Dermis microvascular lymphatic vessel endothelial cell (primary cell): Measurements from ENCODE around the gene RPUSD2. TPM values are rescaled to one million over a fixed set of nuclear protein-coding genes. Genes with fewer than 3 reads are reported as not detected.

Experiments
- DNase-seq, 2 donors: peaks; one replicate each; pipeline versions ENCODE4 v3.0.0 to v3.0.0-alpha.2; 2010; ENCODE audit warnings: low read depth in 2 of 2
- total RNA-seq: library from RNA; depleted of rRNA; stranded (reverse); fragments of >200 nt; gene quantifications from 2 replicates; pipeline ENCODE4 v1.2.1, GENCODE V29; 2014

Gene RPUSD2
- total RNA-seq = 9.9 and 11.1 TPM in 2 replicates

GRCh38 chr15:40569129-40569953 lies at the start of gene RPUSD2:
TSS of gene RPUSD2 (plus strand) at chr15:40569299. CDS start at chr15:40569338, 39 bp downstream.
- peak; percentile 78 to 93 for DNase-seq

GRCh38 chr15:40523611-40524010 lies 45.5 kb upstream of the RPUSD2 start:
- no peak for DNase-seq

GRCh38 chr15:40525855-40526254 lies 43.2 kb upstream of the RPUSD2 start:
- DNase-seq = no peak

- no peak for DNase-seq
Measured at GRCh38 chr15:40528801-40529200, 40.3 kb upstream of the RPUSD2 start.

- DNase-seq = no peak
Measured at GRCh38 chr15:40533763-40534364, 35.2 kb upstream of the RPUSD2 start.

GRCh38 chr15:40534371-40534770 lies 34.7 kb upstream of the RPUSD2 start:
- DNase-seq = no peak

GRCh38 chr15:40536501-40536900 lies 32.6 kb upstream of the RPUSD2 start:
- DNase-seq = no peak

- DNase-seq = no peak
Measured at GRCh38 chr15:40538976-40539375, 30.1 kb upstream of the RPUSD2 start.

GRCh38 chr15:40543082-40543481 lies 26.0 kb upstream of the RPUSD2 start:
- DNase-seq = no peak

- DNase-seq = no peak
Measured at GRCh38 chr15:40543631-40544294, 25.3 kb upstream of the RPUSD2 start.

- DNase-seq = no peak
Measured at GRCh38 chr15:40545457-40545856, 23.6 kb upstream of the RPUSD2 start.

- DNase-seq = no peak
Measured at GRCh38 chr15:40548610-40549009, 20.5 kb upstream of the RPUSD2 start.

GRCh38 chr15:40549894-40550293 lies 19.2 kb upstream of the RPUSD2 start:
- DNase-seq = no peak

- DNase-seq = no peak
Measured at GRCh38 chr15:40550341-40551037, 18.6 kb upstream of the RPUSD2 start.

- no peak for DNase-seq
Measured at GRCh38 chr15:40554161-40554525, 15.0 kb upstream of the RPUSD2 start.

- DNase-seq = no peak
Measured at GRCh38 chr15:40555876-40556275, 13.2 kb upstream of the RPUSD2 start.

GRCh38 chr15:40558952-40559742 lies 10.0 kb upstream of the RPUSD2 start:
- DNase-seq = no peak

- no peak for DNase-seq
Measured at GRCh38 chr15:40562691-40563090, 6.4 kb upstream of the RPUSD2 start.

GRCh38 chr15:40563426-40563825 lies 5.7 kb upstream of the RPUSD2 start:
- no peak for DNase-seq

GRCh38 chr15:40564591-40565332 lies 4.3 kb upstream of the RPUSD2 start, which contains the start of gene CCDC32:
TSS of gene CCDC32 (minus strand) at chr15:40565042. CDS start at chr15:40563015, 2,027 bp downstream.
- DNase-seq = peak; percentile 98 to 99
